GM18951 (cell line): Measurements from ENCODE around the gene GTF2F2.

Experiments used
- POLR2A ChIP-seq: IDR thresholded peaks from 4 replicates; pipeline ENCODE4 v1.6.1; 2011; ENCODE audit warnings: mild to moderate bottlenecking; ENCODE audit not compliant: insufficient read length, insufficient read depth; ENCODE audit errors: extremely low read depth
- in situ Hi-C: fragments of 300-500 bp; cut with MboI; formaldehyde crosslinking; loops from one replicate; pipeline ENCODE4 v1.12.0; 2022; ENCODE audit warnings: low sequenced_read_pairs, mixed read lengths, inconsistent platforms; ENCODE audit not compliant: unreplicated experiment

The GTF2F2 gene, protein sequence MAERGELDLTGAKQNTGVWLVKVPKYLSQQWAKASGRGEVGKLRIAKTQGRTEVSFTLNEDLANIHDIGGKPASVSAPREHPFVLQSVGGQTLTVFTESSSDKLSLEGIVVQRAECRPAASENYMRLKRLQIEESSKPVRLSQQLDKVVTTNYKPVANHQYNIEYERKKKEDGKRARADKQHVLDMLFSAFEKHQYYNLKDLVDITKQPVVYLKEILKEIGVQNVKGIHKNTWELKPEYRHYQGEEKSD

DNA sequence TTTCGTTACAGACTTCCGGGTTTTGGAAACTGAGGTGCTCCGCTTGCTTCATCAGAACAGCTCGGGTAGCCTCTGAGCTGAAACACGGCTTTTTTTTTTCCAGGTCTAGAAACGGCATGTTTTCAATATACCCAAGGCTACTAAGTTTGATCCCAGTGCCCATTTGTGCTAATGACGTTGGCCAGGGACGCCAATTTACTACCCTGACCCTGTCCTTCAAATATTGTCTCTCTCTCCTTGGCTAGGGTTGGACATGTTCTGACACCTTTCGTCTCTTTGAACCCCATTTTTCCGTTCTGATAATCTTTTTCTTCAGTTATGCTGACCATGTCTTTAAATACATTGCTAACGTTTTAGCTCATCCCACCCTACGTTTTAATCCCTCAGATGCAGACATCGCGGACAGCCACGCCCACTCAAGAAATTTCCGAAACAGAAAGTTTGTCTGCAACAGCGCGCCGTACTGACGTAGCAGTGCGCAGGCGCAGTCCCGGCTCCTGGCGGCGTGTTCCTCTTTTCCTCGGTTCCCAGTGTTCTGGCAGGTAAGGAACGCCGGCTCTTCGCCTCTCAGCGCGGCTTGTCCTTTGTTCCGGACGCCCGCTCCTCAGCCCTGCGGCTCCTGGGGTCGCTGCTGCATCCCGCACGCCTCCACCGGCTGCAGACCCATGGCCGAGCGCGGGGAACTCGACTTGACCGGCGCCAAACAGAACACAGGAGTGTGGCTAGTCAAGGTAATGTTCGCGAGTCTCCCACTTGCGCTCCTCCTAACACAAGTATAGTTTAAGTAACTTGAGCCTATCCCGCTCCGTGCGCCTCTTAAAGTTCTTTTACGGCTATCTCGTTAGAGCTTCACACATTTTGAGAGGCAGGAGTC is at the start of gene GTF2F2:
TSS of gene GTF2F2 (plus strand) at position 520 of the 874 bp plus-strand sequence. CDS start at position 666, 146 bp downstream.
- peak; percentile 83 for TF ChIP-seq POLR2A
- in situ Hi-C loops, result no loop called here

DNA sequence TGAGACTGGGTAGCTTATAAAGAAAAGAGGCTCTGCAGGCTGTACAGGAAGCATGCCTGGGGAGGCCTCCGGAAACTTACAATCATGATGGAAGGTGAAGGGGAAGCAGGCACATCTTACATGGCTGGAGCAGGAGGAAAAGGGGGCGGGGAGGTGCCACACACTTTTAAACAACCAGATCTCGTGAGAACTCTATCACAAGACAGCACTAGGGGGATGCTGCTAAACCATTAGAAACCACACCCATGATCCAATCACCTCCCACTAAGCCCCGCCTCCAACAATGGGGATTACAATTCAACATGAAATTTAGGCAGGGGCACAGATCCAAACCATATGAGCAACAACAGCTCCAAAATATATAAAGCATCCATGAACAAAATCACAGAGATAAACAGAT is 46.5 kb upstream of the GTF2F2 start:
- in situ Hi-C loops, result no loop called here
- no peak for TF ChIP-seq POLR2A

- in situ Hi-C loops, result no loop called here
These were observed 45.6 kb upstream of the GTF2F2 start for GRCh38 chr13:45074721-45075120.

DNA sequence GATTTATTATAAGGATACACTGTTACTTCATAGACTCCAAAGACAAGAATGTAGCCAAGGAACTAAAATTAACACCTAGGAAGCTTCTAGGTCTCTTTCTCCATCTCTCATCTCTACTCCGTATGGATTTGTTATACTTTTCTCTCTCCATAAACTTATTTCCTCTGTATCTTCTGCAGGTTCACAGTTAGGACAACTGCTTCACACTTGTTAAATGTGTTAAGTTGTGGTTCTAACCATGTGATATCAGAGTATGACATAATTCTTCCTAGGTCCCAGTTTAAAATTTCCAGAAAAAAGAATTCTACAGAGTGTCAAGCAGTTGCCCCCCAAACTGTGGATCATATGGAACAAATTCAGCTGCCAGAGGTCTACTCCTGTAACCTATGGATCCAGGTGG is 42.3 kb upstream of the GTF2F2 start:
- TF ChIP-seq POLR2A, result no peak
- in situ Hi-C loops, result no loop called here

More at GRCh38 chr13:45074721-45075120, 45.6 kb upstream of the GTF2F2 start:
- no peak for TF ChIP-seq POLR2A

DNA sequence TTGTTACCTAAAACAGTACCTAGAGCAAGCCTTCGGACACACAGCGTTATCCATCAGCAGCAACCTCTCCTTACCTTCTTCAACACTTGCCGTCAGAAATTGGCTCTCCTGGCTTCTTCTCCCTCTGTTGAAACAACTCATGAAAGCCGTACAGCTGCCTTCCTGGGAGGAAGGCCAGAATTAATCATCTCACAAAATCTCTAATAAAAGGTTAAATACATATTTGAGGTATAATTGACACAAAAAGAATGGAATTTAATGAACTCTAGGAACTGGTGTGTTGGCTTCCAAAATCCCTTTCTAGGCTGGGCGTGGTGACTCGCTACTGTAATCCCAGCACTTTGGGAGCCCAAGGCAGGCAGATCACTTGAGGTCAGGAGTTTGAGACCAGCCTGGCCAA is 37.3 kb upstream of the GTF2F2 start:
- no peak for TF ChIP-seq POLR2A

GRCh38 chr13:45084515-45084914 is 35.8 kb upstream of the GTF2F2 start:
- TF ChIP-seq POLR2A, result no peak
- in situ Hi-C loops, result no loop called here

More for the DNA sequence above, 37.3 kb upstream of the GTF2F2 start:
- in situ Hi-C loops, result no loop called here

DNA sequence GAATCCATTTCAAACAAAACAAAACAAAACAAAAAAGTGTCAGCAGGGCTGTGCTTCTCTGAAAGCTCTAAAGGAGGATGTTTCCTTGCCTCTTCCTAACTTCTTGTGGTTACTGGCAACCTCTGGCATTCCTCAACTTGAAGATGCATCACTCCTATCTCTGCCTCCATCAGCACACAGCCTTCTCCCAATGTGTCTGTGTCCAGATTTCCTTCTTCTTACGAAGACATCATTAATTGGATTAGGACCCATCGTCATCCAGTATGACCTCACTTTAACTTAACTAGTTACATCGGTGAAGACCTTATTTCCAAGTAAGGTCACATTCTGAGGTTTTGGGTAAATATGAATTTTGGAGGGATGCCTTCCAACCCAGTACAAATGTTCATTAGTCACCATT is 33.8 kb upstream of the GTF2F2 start:
- no peak for TF ChIP-seq POLR2A
- in situ Hi-C loops, result no loop called here

GRCh38 chr13:45092663-45093062 is 27.6 kb upstream of the GTF2F2 start:
- in situ Hi-C loops, result no loop called here
- TF ChIP-seq POLR2A, result no peak

- in situ Hi-C loops, result no loop called here
- TF ChIP-seq POLR2A, result no peak
These were observed 19.6 kb upstream of the GTF2F2 start for GRCh38 chr13:45100573-45101262.

DNA sequence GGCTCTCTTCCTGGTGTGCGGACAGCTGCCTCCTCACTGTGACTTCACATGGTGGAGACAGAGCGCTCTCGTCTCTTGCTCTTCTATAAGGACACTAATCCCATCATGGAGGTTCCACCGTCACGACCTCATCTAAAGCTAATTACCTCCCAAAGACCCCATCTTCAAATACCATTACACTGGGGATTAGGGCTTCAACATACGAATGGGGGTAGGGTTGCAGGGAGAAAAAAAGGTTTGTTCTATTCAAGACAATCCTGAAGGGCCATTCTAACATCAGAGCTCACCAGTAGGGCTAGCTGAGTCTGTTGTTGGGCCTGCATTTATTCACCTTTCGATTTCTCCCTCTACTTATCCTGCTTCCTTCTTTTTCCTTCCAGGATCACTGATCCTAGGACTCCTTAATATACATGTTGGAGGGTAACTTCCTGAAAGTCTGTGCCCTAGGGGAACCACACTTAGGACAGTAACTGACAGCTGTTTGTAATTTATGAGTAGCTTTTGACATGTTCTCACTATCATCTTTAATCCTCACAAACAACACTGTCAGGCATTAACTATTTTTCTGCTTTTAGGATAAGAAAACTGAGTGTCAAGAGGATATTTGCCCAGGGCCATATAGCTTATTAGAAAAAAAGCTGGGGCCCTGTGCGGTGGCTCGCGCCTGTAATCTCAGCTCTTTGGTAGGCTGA is 18.8 kb upstream of the GTF2F2 start:
- in situ Hi-C loops, result no loop called here

GRCh38 chr13:45102136-45102507 is 18.2 kb upstream of the GTF2F2 start:
- in situ Hi-C loops, result no loop called here
- TF ChIP-seq POLR2A, result no peak

More for the DNA sequence above, 18.8 kb upstream of the GTF2F2 start:
- TF ChIP-seq POLR2A, result no peak

DNA sequence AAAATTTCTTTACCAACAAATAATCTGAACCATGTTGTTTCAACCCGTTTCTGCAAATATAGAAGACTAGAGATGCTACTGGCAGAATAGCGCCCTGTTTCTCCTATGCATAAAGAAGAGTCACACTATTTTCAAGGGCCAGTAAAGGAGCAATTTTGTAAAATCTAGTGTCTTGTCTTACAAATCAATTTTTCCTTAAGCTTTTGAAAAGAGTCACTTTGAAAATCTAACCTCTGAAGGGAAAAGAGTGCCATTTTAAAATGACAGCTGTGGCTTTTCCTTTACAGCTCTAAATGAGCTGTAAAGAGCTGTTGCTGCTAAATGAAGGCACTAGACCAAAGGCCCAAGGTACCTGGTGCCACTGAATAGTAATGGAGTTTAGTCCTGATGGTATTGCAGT is 16.9 kb upstream of the GTF2F2 start:
- TF ChIP-seq POLR2A, result no peak
- in situ Hi-C loops, result no loop called here

GRCh38 chr13:45104261-45104660 is 16.0 kb upstream of the GTF2F2 start:
- in situ Hi-C loops, result no loop called here
- no peak for TF ChIP-seq POLR2A
